K562 (cell line): ENCODE data around the gene ULBP2. TPM values are rescaled to one million over a fixed set of nuclear protein-coding genes. Genes with fewer than 3 reads are reported as not detected.

Experiments
- ATAC-seq: fragments of 200-7000 bp; cut with Tn5 transposase; 3 replicates; pipeline ENCODE4 v1.9.1; 2020; ENCODE audit warnings: moderate library complexity
- BruUV-seq: library from RNA; stranded (reverse); fragments of 400-500 nt; replicated peaks from 2 replicates; lab custom pipeline; 2021; lab: Mats Ljungman, UMichigan
- CTCF ChIA-PET: fragments of 300-600 bp; formaldehyde crosslinking; extraction: SDS; loops from one replicate; lab custom pipeline; 2021; ENCODE audit warnings: low intra/inter-chr PET ratio; lab: Yijun Ruan, JAX
- POLR2A ChIA-PET: fragments of 300-600, 350-650 bp; sonication (Branson Sonifier 250); formaldehyde crosslinking; extraction: SDS; loops from one replicate; lab custom pipeline; 2021; ENCODE audit warnings: antibody characterized with exemption, inconsistent platforms; lab: Yijun Ruan, JAX
- DNase-seq, 4 experiments: peaks; one replicate each; pipeline versions ENCODE4 v3.0.0 to v3.0.0-alpha.2; 2011 to 2018; ENCODE audit warnings: low spot score in 3 of 4, mixed read lengths in 3 of 4; ENCODE audit errors: extremely low read depth in 1 of 4
- FAIRE-seq: peaks from 2 replicates; lab custom pipeline; 2011; peaks lifted over from hg19 to GRCh38; lab: Jason Lieb, UNC
- H2AFZ ChIP-seq: 2 replicates; pipeline ENCODE4 v1.6.0; 2011; ENCODE audit warnings: low read depth, low read length, control low read depth, inconsistent platforms
- H3K27ac ChIP-seq: fragments of 200-600 bp; 3 replicates; pipeline ENCODE4 v1.8.0; 2011; ENCODE audit warnings: low read depth, mild to moderate bottlenecking, control low read depth, inconsistent platforms, low read length, moderate library complexity, mixed read lengths; ENCODE audit errors: extremely low read depth
- H3K27me3 ChIP-seq, 2 experiments: fragments of 300-600 bp in 1 of 2; 2 replicates in 1 of 2; 3 replicates in 1 of 2; pipeline versions ENCODE4 v1.6.0 to v1.8.0; 2011; ENCODE audit warnings: inconsistent platforms in 2 of 2, low read length in 2 of 2, mild to moderate bottlenecking in 1 of 2, mixed read lengths in 1 of 2, moderate library complexity in 1 of 2; ENCODE audit not compliant: control insufficient read depth in 2 of 2, insufficient read depth in 2 of 2
- H3K36me3 ChIP-seq: fragments of 300-600 bp; 3 replicates; pipeline ENCODE4 v1.8.0; 2011; ENCODE audit warnings: mild to moderate bottlenecking, low read length, inconsistent platforms; ENCODE audit not compliant: control insufficient read depth, insufficient read depth
- H3K4me1 ChIP-seq, 2 experiments: fragments of 200-600 bp in 1 of 2; replicated peaks in 1 of 2; 2 replicates in 1 of 2; 3 replicates in 1 of 2; pipeline versions ENCODE4 v1.5.1 to v1.8.0; 2011; ENCODE audit warnings: inconsistent platforms in 2 of 2, low read length in 2 of 2, mild to moderate bottlenecking in 1 of 2, mixed read lengths in 1 of 2, moderate library complexity in 1 of 2; ENCODE audit not compliant: control insufficient read depth in 2 of 2, insufficient read depth in 2 of 2
- H3K4me2 ChIP-seq: 2 replicates; pipeline ENCODE4 v1.6.1; 2011; ENCODE audit warnings: low read length, control low read depth, inconsistent platforms, mixed read lengths; ENCODE audit not compliant: insufficient read depth
- H3K4me3 ChIP-seq: fragments of 200-600 bp; sonication (generic), shearing (Covaris generic); 2 replicates; pipeline ENCODE4 v1.5.1; 2016; ENCODE audit warnings: control low read depth, inconsistent platforms
- H3K79me2 ChIP-seq: fragments of 200-600 bp; 3 replicates; pipeline ENCODE4 v1.8.0; 2011; ENCODE audit warnings: low read length, inconsistent platforms; ENCODE audit not compliant: control insufficient read depth, insufficient read depth
- H3K9ac ChIP-seq, 2 experiments: 2 replicates each; pipeline versions ENCODE4 v1.6.0 to v1.6.1; 2011; ENCODE audit warnings: low read depth in 2 of 2, low read length in 2 of 2, control low read depth in 1 of 2, inconsistent platforms in 1 of 2, mild to moderate bottlenecking in 1 of 2, mixed read lengths in 1 of 2; ENCODE audit not compliant: insufficient read depth in 1 of 2
- H3K9me1 ChIP-seq: one replicate; pipeline ENCODE4 v1.6.0; 2011; ENCODE audit warnings: inconsistent platforms, mild to moderate bottlenecking, low read length, moderate library complexity; ENCODE audit not compliant: control insufficient read depth, insufficient read depth
- H3K9me3 ChIP-seq: replicated peaks from 2 replicates; pipeline ENCODE4 v1.5.1; 2011; ENCODE audit warnings: low read depth, low read length, inconsistent platforms; ENCODE audit not compliant: control insufficient read depth, insufficient read depth
- H4K20me1 ChIP-seq: replicated peaks from 2 replicates; pipeline ENCODE4 v1.6.1; 2011; ENCODE audit warnings: low read length, inconsistent platforms, mixed read lengths; ENCODE audit not compliant: control insufficient read depth, insufficient read depth
- CBX1 ChIP-seq: sonication (generic); IDR thresholded peaks from 2 replicates; pipeline ENCODE4 v1.6.1; 2016; ENCODE audit warnings: antibody characterized with exemption, low read depth, mild to moderate bottlenecking
- CREBBP ChIP-seq: IDR thresholded peaks from one replicate; pipeline ENCODE4 v1.6.1; 2012; ENCODE audit warnings: low read depth, mild to moderate bottlenecking, control low read depth, inconsistent platforms, low read length
- FOXK2 ChIP-seq, 2 experiments: fragments of 450-650 bp; IDR thresholded peaks in 1 of 2; conservative IDR thresholded peaks in 1 of 2; 2 replicates each; pipeline ENCODE4 v1.6.1; 2016; ENCODE audit warnings: low read depth in 2 of 2, mild to moderate bottlenecking in 1 of 2
- KLF13 ChIP-seq: fragments of 450-650 bp; IDR thresholded peaks from 2 replicates; pipeline ENCODE4 v1.6.1; 2016; ENCODE audit warnings: missing genetic modification characterization, low read depth, mild to moderate bottlenecking, missing compliant biosample characterization, moderate library complexity, borderline replicate concordance
- MED1 ChIP-seq: sonication (generic); formaldehyde crosslinking; IDR thresholded peaks from 2 replicates; pipeline ENCODE4 v1.8.1; 2023; ENCODE audit warnings: missing genetic modification reagents, borderline replicate concordance
- NONO ChIP-seq, 2 experiments: fragments of 200-400 bp in 1 of 2; fragments of 450-650 bp in 1 of 2; formaldehyde crosslinking in 1 of 2; IDR thresholded peaks; 2 replicates each; pipeline ENCODE4 v1.6.1; 2017; ENCODE audit warnings: low read depth in 2 of 2, mild to moderate bottlenecking in 2 of 2, moderate library complexity in 2 of 2, low read length in 1 of 2
- TCF7 ChIP-seq: sonication (generic); IDR thresholded peaks from 2 replicates; pipeline ENCODE4 v1.6.1; 2016; ENCODE audit warnings: antibody characterized with exemption, borderline replicate concordance
- ZNF175 ChIP-seq: fragments of 200-800 bp; sonication (Bioruptor generic); IDR thresholded peaks from 2 replicates; pipeline ENCODE4 v1.6.1; 2016; ENCODE audit warnings: low read depth, mild to moderate bottlenecking, missing genetic modification characterization, missing compliant biosample characterization
- ZNF444 ChIP-seq: fragments of 250-450 bp; sonication (Bioruptor Pico); IDR thresholded peaks from 2 replicates; pipeline ENCODE4 v1.4.0; 2020; ENCODE audit warnings: mild to moderate bottlenecking, moderate library complexity
- WGBS: fragments of 100-300 bp; shearing (Covaris generic); methylation state at CpG from one replicate; pipeline ENCODE4 v1.1.6; 2016; ENCODE audit warnings: low coverage, mixed read lengths; ENCODE audit not compliant: insufficient coverage; ENCODE audit errors: missing lambda C conversion rate; 5-methylcytosine and 5-hydroxymethylcytosine counted together
- in situ Hi-C: fragments of 300-500 bp; cut with MboI; formaldehyde crosslinking; loops from 4 replicates; pipeline ENCODE4 v1.15.0; 2018; ENCODE audit warnings: inconsistent platforms, mixed read lengths
- intact Hi-C: fragments of 100-400 bp; cut with micrococcal nuclease; formaldehyde crosslinking; loops from 2 replicates; pipeline ENCODE4 v1.14.2; 2022
- polyA plus RNA-seq, 8 experiments: library from polyadenylated mRNA; depleted of rRNA in 4 of 8; stranded (reverse) in 5 of 8; unstranded in 3 of 8; fragments of >200 nt; fragmentation: Nextera tagmentation in 2 of 8; fragmentation: Illumina TruSeq in 1 of 8; extraction: Ambion mirVana in 2 of 8; extraction: Trizol in 1 of 8; gene quantifications; 2 replicates each; pipeline versions ENCODE4 v1.2.1 to v1.2.3, GENCODE V29; 2011 to 2014; ENCODE audit warnings: inconsistent platforms in 1 of 8, missing spikeins in 1 of 8
- total RNA-seq, 7 experiments: library from RNA; depleted of rRNA in 6 of 7; stranded (reverse); fragments of >200 nt in 6 of 7; fragmentation: Illumina TruSeq in 2 of 7; extraction: Trizol in 2 of 7; gene quantifications; 2 replicates each; pipeline versions ENCODE4 v1.2.1 to v1.2.3, GENCODE V29; 2011 to 2021; ENCODE audit warnings: low replicate concordance in 1 of 7
- TF ChIP-seq, protein P1 (sequence below): fragments of 150-350 bp; IDR thresholded peaks from 2 replicates; pipeline ENCODE4 v1.6.1; 2014; ENCODE audit warnings: low read depth, mild to moderate bottlenecking, low read length, borderline replicate concordance
- TF ChIP-seq, protein P2 (sequence below), 2 experiments: fragments of 450-650 bp; IDR thresholded peaks; 2 replicates each; pipeline ENCODE4 v1.6.1; 2018; ENCODE audit warnings: mild to moderate bottlenecking in 2 of 2, low read depth in 1 of 2; ENCODE audit not compliant: partially characterized antibody in 2 of 2

ULBP2 gene
- total and polyA plus RNA-seq, 9 of the 15 experiments (the other 6 are each of a cell fraction or from before 2014, with no cell fraction given): 0.50 to 5.3 (median 1.2) TPM

DNA sequence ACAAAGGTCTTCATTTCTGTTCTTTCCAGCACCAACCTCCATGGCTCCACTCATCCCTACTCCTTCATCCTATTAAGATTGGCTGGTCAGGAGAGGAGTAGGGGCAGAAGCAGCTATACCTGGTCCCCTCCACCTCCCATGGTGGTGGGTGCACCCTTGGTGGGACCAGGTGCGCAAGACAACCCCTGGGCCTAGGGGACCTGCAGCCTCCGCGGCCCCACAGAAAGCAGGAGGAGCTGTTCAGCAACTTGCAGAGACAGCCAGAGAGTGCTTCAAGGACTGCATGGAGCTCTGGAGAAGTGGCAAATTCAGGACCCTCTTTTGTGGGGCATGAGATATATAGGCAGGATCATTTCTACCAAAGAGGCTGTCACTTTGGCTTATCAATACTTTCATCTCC is 9.8 kb downstream of the ULBP2 start:
- H3K27me3 ChIP-seq: peaks cover 15 to 42% of the 10 kb centered on the region in 2 experiments
- TF ChIP-seq CREBBP: no peak
- no peak for TF ChIP-seq CBX1
- TF ChIP-seq, protein P1, sequence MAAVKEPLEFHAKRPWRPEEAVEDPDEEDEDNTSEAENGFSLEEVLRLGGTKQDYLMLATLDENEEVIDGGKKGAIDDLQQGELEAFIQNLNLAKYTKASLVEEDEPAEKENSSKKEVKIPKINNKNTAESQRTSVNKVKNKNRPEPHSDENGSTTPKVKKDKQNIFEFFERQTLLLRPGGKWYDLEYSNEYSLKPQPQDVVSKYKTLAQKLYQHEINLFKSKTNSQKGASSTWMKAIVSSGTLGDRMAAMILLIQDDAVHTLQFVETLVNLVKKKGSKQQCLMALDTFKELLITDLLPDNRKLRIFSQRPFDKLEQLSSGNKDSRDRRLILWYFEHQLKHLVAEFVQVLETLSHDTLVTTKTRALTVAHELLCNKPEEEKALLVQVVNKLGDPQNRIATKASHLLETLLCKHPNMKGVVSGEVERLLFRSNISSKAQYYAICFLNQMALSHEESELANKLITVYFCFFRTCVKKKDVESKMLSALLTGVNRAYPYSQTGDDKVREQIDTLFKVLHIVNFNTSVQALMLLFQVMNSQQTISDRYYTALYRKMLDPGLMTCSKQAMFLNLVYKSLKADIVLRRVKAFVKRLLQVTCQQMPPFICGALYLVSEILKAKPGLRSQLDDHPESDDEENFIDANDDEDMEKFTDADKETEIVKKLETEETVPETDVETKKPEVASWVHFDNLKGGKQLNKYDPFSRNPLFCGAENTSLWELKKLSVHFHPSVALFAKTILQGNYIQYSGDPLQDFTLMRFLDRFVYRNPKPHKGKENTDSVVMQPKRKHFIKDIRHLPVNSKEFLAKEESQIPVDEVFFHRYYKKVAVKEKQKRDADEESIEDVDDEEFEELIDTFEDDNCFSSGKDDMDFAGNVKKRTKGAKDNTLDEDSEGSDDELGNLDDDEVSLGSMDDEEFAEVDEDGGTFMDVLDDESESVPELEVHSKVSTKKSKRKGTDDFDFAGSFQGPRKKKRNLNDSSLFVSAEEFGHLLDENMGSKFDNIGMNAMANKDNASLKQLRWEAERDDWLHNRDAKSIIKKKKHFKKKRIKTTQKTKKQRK: no peak
- no peak for TF ChIP-seq MED1
- no peak for TF ChIP-seq FOXK2 (conservative IDR thresholded peaks at IDR 0.05 in 1 of 2, IDR thresholded peaks at IDR 0.05 in 1 of 2; ENCODE audit: low read depth in 2 of 2)
- no peak for TF ChIP-seq NONO (IDR thresholded peaks at IDR 0.05; ENCODE audit: low read depth in 2 of 2, low read length in 1 of 2)
- no peak for TF ChIP-seq KLF13
- no peak for TF ChIP-seq TCF7
- no peak for TF ChIP-seq ZNF444 (CRISPR knock-in tag)
- TF ChIP-seq ZNF175 (CRISPR knock-in tag): no peak
- TF ChIP-seq, protein P2, sequence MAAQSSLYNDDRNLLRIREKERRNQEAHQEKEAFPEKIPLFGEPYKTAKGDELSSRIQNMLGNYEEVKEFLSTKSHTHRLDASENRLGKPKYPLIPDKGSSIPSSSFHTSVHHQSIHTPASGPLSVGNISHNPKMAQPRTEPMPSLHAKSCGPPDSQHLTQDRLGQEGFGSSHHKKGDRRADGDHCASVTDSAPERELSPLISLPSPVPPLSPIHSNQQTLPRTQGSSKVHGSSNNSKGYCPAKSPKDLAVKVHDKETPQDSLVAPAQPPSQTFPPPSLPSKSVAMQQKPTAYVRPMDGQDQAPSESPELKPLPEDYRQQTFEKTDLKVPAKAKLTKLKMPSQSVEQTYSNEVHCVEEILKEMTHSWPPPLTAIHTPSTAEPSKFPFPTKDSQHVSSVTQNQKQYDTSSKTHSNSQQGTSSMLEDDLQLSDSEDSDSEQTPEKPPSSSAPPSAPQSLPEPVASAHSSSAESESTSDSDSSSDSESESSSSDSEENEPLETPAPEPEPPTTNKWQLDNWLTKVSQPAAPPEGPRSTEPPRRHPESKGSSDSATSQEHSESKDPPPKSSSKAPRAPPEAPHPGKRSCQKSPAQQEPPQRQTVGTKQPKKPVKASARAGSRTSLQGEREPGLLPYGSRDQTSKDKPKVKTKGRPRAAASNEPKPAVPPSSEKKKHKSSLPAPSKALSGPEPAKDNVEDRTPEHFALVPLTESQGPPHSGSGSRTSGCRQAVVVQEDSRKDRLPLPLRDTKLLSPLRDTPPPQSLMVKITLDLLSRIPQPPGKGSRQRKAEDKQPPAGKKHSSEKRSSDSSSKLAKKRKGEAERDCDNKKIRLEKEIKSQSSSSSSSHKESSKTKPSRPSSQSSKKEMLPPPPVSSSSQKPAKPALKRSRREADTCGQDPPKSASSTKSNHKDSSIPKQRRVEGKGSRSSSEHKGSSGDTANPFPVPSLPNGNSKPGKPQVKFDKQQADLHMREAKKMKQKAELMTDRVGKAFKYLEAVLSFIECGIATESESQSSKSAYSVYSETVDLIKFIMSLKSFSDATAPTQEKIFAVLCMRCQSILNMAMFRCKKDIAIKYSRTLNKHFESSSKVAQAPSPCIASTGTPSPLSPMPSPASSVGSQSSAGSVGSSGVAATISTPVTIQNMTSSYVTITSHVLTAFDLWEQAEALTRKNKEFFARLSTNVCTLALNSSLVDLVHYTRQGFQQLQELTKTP (IDR thresholded peaks at IDR 0.05; ENCODE audit: low read depth in 1 of 2, partially characterized antibody in 2 of 2): no peak

More for the DNA sequence above, 9.8 kb downstream of the ULBP2 start:
- ChIA-PET CTCF (no interaction called here), POLR2A (no interaction called here)
- FAIRE-seq: no peak
- Histone ChIP-seq H3K4me3 (no peak overlapping the region), H2AFZ (no peak overlapping the region), H3K36me3 (no peaks in the 10 kb centered on the region), H3K9me1 (no peaks in the 10 kb centered on the region), H3K9ac (no peak overlapping the region), H3K9me3 (no peaks in the 10 kb centered on the region), H3K27ac (no peak overlapping the region), H3K79me2 (no peaks in the 10 kb centered on the region), H3K4me2 (no peak overlapping the region), H4K20me1 (peaks cover 5% of the 10 kb centered on the region; the same call in 1 of the 2 replicates), H3K4me1 (peaks cover 0 to 7% of the 10 kb centered on the region in 2 experiments; a peak in 3 of 5 replicates)
- in situ Hi-C loops (no loop called here), intact Hi-C loops (no loop called here)
- ATAC-seq: no peak
- no peak for DNase-seq
- 23% methylated on average over 3 of the region's 3 CpGs for WGBS
- no TSS peak for BruUV-seq
